Large intestine (tissue), 3 donors: ENCODE measurements around the gene HSPBAP1. TPM values are rescaled to one million over a fixed set of nuclear protein-coding genes. Genes with fewer than 3 reads are reported as not detected.
"Not testable (repeated sequence)": the region's sequence is repeated elsewhere in the genome, so short reads cannot be mapped to it uniquely, and the experiment has no call there.

ENCODE experiments used
- DNase-seq, 2 donors: peaks; one replicate each; pipeline versions ENCODE4 v3.0.0 to v3.0.0-alpha.2; 2013
- H3K27ac ChIP-seq: one replicate; pipeline ENCODE4 v1.5.1; 2013; ENCODE audit warnings: low read length
- H3K27me3 ChIP-seq: 2 replicates; pipeline ENCODE4 v1.6.1; 2013; ENCODE audit warnings: low read length; ENCODE audit not compliant: control insufficient read depth, insufficient read depth
- H3K36me3 ChIP-seq: 2 replicates; pipeline ENCODE4 v1.6.1; 2013; ENCODE audit warnings: low read length; ENCODE audit not compliant: control insufficient read depth, insufficient read depth
- H3K4me1 ChIP-seq: one replicate; pipeline ENCODE4 v1.6.1; 2013; ENCODE audit warnings: low read length; ENCODE audit not compliant: control insufficient read depth, insufficient read depth
- H3K4me3 ChIP-seq: one replicate; pipeline ENCODE4 v1.5.1; 2013; ENCODE audit warnings: low read length
- H3K9me3 ChIP-seq: one replicate; pipeline ENCODE4 v1.6.1; 2013; ENCODE audit warnings: mild to moderate bottlenecking, low read depth, low read length, moderate library complexity; ENCODE audit not compliant: control insufficient read depth
- WGBS: methylation state at CpG from one replicate; pipeline ENCODE4 v1.1.5; 2013; ENCODE audit warnings: low lambda C conversion rate; ENCODE audit not compliant: insufficient coverage; 5-methylcytosine and 5-hydroxymethylcytosine counted together
- polyA plus RNA-seq: library from polyadenylated mRNA; unstranded; fragments of 120-200 nt; gene quantifications from one replicate; pipeline ENCODE4 v1.2.1, GENCODE V29; 2013

HSPBAP1 gene
- polyA plus RNA-seq, 1 donor: 13.2 TPM

DNA sequence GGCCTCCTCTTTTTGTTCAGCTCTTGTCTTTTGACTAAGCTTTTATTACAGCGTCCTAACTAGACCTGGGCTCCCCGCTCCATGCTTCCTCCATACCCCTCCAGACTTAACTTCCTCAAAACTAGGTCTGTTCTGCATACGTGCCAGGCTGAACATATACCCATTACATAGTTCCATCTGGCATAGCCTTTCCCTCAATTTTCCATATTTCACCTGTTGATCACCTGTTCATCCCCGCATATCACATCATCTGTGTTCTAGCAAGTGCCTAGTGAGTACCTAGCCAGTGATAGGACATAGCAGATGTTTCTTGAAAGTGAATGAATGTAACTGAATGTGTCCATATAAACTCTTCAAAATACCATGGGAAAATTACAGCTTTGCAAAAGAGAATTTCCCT is 77.0 kb downstream of the HSPBAP1 start:
- peaks cover 63% of the 10 kb centered on the region for H3K36me3 ChIP-seq
- H3K4me3 ChIP-seq: no peak overlapping the region
- no peaks in the 10 kb centered on the region for H3K27me3 ChIP-seq
- no peak overlapping the region for H3K27ac ChIP-seq
- H3K9me3 ChIP-seq: no peaks in the 10 kb centered on the region
- DNase-seq: no peak
- WGBS: 93% methylated on average over 3 of the region's 4 CpGs
- no peaks in the 10 kb centered on the region for H3K4me1 ChIP-seq

DNA sequence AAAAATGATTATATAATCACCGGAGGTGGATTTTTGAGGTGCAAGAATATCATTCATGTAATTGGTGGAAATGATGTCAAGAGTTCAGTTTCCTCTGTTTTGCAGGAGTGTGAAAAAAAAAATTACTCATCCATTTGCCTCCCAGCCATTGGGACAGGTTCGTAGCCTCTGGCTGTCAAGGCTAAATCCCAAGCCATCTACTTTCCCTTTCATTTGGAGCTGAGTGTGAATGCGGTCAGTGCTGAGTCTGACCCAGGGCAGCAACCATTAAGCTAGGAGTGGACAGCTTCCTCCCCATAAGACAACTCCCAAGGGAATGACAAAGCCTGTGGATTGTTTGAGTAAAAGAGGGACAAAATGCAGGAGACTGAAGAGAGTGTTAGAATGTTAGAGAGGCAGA is 79.4 kb downstream of the HSPBAP1 start:
- no peak overlapping the region for H3K27ac ChIP-seq
- 100% methylated on average over 1 of the region's 3 CpGs for WGBS
- no peak for DNase-seq
- no peaks in the 10 kb centered on the region for H3K4me1 ChIP-seq
- H3K4me3 ChIP-seq: no peak overlapping the region
- no peaks in the 10 kb centered on the region for H3K27me3 ChIP-seq
- no peaks in the 10 kb centered on the region for H3K9me3 ChIP-seq
- H3K36me3 ChIP-seq: peaks cover 51% of the 10 kb centered on the region

DNA sequence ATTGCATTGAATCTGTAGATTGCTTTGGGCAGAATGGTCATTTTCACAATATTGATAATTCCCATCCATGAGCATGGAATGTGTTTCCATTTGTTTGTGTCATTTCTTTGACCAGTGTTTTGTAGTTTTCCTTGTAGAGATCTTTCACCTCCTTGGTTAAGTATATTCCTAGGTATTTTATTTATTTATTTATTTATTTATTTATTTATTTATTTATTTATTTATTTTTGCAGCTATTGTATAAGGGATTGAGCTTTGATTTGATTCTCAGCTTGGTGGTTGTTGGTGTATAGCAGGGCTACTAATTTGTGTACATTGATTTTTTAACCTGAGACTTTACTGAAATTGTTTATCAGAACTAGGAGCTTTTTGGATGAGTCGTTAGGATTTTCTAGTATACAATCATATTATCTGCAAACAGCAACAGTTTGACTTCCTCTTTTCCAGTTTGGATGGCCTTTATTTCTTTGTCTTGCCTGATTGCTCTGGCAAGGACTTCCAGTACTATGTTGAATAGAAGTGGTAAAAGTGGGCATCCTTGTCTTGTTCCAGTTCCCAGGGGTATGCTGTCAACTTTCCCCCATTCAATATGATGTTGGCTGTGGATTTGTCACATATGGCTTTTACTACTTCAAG is 82.9 kb downstream of the HSPBAP1 start:
- H3K27me3 ChIP-seq, H3K4me1 ChIP-seq, H3K27ac ChIP-seq, H3K4me3 ChIP-seq, H3K9me3 ChIP-seq, DNase-seq: not testable (repeated sequence)
- peaks cover 39% of the 10 kb centered on the region for H3K36me3 ChIP-seq
- WGBS: no CpG with 5 or more reads among the region's 1 CpG

DNA sequence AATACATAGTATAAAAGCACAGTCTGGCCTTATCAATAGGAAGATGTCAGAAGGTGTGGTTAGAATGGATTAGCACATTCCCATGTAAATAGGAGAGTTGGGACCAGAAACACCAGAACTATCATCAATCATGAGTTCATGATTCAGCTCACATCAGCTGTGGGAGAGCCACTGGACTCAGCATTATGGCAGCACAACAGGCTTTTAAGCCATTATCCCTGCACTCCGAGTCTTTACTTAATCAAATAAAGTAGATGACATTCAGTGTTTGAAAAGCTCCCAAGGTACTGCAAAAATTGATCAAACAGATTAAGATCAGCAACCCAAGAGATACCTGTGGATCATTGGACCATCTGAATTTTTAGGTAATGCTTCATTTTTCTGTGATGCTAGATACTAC is 88.3 kb downstream of the HSPBAP1 start:
- H3K36me3 ChIP-seq: peaks cover 58% of the 10 kb centered on the region
- no peak for DNase-seq

DNA sequence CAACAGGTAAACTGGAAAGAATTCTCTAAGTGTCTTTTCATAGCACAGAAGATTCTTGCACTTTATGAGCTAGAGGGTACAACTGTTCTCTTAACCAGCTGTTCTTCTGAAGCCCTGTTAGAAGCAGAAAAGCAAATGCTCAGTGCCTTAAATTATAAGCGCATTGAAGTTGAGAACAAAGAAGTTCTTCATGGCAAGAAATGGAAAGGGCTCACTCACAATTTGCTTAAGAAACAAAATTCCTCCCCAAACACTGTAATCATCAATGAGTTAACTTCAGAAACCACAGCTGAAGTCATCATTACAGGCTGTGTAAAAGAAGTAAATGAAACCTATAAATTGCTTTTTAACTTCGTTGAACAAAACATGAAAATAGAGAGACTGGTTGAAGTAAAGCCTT is 93.4 kb downstream of the HSPBAP1 start:
- Histone ChIP-seq H3K27ac (no peak overlapping the region), H3K4me3 (no peak overlapping the region), H3K9me3 (no peaks in the 10 kb centered on the region), H3K36me3 (peaks cover 75% of the 10 kb centered on the region), H3K27me3 (no peaks in the 10 kb centered on the region), H3K4me1 (no peaks in the 10 kb centered on the region)
- WGBS: 76% methylated on average over 2 of the region's 2 CpGs
- DNase-seq: no peak

More for the DNA sequence above, 88.3 kb downstream of the HSPBAP1 start:
- no peaks in the 10 kb centered on the region for H3K4me1 ChIP-seq
- no peak overlapping the region for H3K27ac ChIP-seq
- WGBS: no CpG with 5 or more reads among the region's 1 CpG
- no peaks in the 10 kb centered on the region for H3K9me3 ChIP-seq
- H3K27me3 ChIP-seq: no peaks in the 10 kb centered on the region
- no peak overlapping the region for H3K4me3 ChIP-seq

DNA sequence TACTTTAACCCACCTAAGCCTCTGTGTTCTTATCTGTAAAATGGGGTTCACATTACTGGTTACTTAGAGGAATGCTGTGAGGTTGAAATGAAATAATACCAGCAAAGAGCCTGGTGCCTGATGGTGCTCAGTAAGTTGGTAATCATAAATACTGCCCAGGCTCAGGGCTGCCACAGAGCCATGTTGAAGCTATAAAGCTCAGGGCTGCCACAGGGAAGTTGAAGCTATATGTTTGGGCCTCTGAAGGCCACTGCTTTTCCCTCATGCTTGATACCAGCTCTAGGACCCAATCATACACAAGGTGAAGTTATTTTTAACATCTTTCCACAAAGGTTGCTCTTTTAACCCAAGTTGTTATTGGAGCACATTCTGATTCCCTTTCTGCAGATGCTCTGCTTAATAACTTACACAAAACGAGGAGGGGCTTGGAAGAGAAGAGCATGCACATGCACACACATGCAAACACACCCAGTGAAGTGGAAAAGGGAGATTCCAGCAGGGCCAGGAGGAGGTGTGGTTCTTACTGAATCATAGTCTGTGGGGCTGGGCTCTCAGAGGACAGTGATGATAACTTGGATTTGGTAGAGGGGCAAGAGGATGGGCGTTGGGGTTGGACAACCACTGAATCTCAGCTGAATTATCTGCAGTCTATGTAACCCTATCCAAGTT is 95.5 kb downstream of the HSPBAP1 start:
- H3K4me3 ChIP-seq: no peak overlapping the region
- no peak overlapping the region for H3K27ac ChIP-seq
- no CpG with 5 or more reads among the region's 2 CpGs for WGBS
- no peak for DNase-seq
- peaks cover 75% of the 10 kb centered on the region for H3K36me3 ChIP-seq
- H3K27me3 ChIP-seq: no peaks in the 10 kb centered on the region
- no peaks in the 10 kb centered on the region for H3K4me1 ChIP-seq
- no peaks in the 10 kb centered on the region for H3K9me3 ChIP-seq

DNA sequence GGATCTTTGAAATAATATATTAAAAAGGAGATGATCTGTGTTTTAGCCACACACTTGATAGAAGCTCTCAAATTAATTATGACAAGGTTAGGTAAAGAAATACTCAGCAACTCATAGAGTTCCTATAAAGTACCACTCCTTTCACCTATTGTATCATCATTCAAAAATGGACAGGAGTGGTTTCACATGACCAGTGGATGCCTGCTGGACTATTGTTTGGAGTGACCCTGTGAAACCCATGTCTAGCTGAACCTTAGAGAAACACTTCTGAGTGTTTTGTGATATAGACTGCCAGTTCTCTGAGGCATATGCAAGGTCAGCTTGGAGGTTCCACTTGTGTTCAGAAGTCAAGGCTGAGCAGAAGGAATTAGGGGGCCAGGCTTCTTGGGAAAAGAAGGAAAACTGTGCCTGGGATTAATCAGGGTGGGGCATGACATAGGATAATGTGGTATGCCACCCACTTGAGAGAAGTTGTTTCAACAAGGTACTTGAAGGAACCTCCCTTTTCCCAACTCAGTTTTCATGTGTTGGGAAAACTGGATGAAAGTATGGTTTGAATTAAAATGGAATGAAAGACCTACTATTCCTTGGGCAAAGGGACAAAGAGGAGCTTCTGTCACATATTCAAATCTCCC is 97.6 kb downstream of the HSPBAP1 start:
- no peaks in the 10 kb centered on the region for H3K9me3 ChIP-seq
- H3K4me3 ChIP-seq: no peak overlapping the region
- no peak overlapping the region for H3K27ac ChIP-seq
- no peaks in the 10 kb centered on the region for H3K4me1 ChIP-seq
- no peak for DNase-seq
- no peaks in the 10 kb centered on the region for H3K27me3 ChIP-seq
- peaks cover 68% of the 10 kb centered on the region for H3K36me3 ChIP-seq

DNA sequence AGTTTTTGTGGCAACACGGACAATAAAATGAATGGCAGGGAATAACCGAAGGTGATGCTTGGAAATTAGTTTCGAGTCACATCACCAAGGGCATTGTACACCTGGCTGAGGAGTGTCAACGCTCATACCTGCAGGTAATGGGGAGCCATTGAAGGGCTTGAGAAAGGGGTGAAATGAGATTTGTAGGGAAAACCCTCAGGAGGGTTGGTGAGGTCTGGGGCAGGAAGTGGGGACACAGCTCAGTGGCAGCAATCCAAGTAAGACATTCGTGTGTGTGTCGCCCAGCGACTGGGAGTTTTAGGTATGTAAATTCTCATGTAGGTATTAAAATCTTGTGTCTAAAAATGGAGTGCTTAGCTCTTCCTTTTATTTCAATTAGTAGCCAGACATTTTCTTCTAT is 98.7 kb downstream of the HSPBAP1 start:
- Histone ChIP-seq H3K4me3 (no peak overlapping the region), H3K27ac (no peak overlapping the region), H3K27me3 (no peaks in the 10 kb centered on the region), H3K9me3 (no peaks in the 10 kb centered on the region), H3K4me1 (peaks cover 7% of the 10 kb centered on the region), H3K36me3 (peaks cover 63% of the 10 kb centered on the region)
- WGBS: 83% methylated on average over 2 of the region's 7 CpGs
- DNase-seq: no peak

DNA sequence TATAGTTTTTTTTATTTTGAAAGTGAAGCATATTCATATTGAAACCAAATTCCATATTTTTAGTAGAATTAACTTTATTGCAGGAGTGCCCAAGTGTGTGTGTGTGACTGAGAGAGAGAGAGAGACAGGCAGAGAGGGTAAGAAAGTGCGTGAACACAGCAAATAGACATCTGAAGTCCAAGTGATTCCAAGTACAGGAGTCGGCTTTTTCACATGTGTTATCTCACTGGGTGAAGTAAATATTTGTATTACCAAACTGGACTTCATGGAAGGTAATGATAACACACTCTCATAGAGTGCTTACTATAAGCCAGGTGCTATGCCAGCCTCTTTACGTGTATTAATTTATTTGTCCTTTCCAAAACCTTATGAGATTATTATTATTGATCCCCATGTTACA is 101.0 kb downstream of the HSPBAP1 start:
- H3K4me1 ChIP-seq: peaks cover 10% of the 10 kb centered on the region
- no peak overlapping the region for H3K4me3 ChIP-seq
- WGBS: no CpG with 5 or more reads among the region's 3 CpGs
- peaks cover 51% of the 10 kb centered on the region for H3K36me3 ChIP-seq
- peak in 1 of 2 donors; percentile 16 for DNase-seq
- H3K27ac ChIP-seq: no peak overlapping the region
- no peaks in the 10 kb centered on the region for H3K9me3 ChIP-seq
- H3K27me3 ChIP-seq: no peaks in the 10 kb centered on the region

DNA sequence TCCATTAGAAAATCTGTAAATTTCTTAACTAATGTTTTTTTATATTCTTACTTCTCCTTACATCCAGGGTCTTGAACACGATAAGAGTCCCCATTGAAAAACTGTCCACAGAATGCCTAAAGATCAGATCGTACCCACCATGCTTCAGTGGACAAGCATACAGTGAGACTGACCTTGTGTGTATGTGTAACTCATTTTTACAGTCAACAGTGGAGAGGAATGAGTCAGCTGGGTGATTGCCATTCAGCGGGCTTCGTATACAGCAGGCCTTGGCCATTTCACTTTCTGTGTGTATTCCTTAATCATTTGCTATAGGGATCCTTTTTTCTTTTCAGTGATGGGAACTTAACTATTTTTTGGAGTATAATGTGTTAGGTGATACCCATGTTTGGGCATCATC is 102.4 kb downstream of the HSPBAP1 start:
- 100% methylated on average over 1 of the region's 4 CpGs for WGBS
- Histone ChIP-seq H3K4me1 (peaks cover 10% of the 10 kb centered on the region), H3K27ac (peak overlapping the region; percentile 83), H3K27me3 (no peaks in the 10 kb centered on the region), H3K4me3 (no peak overlapping the region), H3K36me3 (peaks cover 52% of the 10 kb centered on the region), H3K9me3 (no peaks in the 10 kb centered on the region)
- no peak for DNase-seq
